ENCODE data around the gene RGP1. TPM values are rescaled to one million over a fixed set of nuclear protein-coding genes. Genes with fewer than 3 reads are reported as not detected.

Gene RGP1
- total RNA-seq: 10.6 and 20.7 TPM in 2 replicates

- DNase-seq: peak; percentile 83
These were observed at the start of gene RGP1, which contains the start of gene GBA2 for GRCh38 chr9:35748858-35749514. RGP1 (plus strand) TSS chr9:35749287; CDS start chr9:35749756, 469 bp downstream. GBA2 (minus strand) TSS chr9:35749228; CDS start chr9:35748704, 524 bp downstream.

- no peak for DNase-seq
These were observed 49.1 kb upstream of the RGP1 start for GRCh38 chr9:35700031-35700430.

GRCh38 chr9:35700942-35701341 lies 48.1 kb upstream of the RGP1 start:
- no peak for DNase-seq

- DNase-seq: no peak
These were observed 46.4 kb upstream of the RGP1 start for GRCh38 chr9:35702696-35703095.

- no peak for DNase-seq
These were observed 45.0 kb upstream of the RGP1 start for GRCh38 chr9:35703906-35704672.

- no peak for DNase-seq
These were observed 43.7 kb upstream of the RGP1 start for GRCh38 chr9:35705372-35705771.

GRCh38 chr9:35705836-35706430 lies 43.2 kb upstream of the RGP1 start:
- no peak for DNase-seq

- DNase-seq: no peak
These were observed 42.1 kb upstream of the RGP1 start for GRCh38 chr9:35706951-35707350.

GRCh38 chr9:35708146-35708545 lies 40.9 kb upstream of the RGP1 start:
- DNase-seq: no peak

GRCh38 chr9:35710818-35711500 lies 38.1 kb upstream of the RGP1 start:
- DNase-seq: no peak

GRCh38 chr9:35711501-35712428 lies 37.3 kb upstream of the RGP1 start:
- DNase-seq: no peak

- no peak for DNase-seq
These were observed 36.2 kb upstream of the RGP1 start for GRCh38 chr9:35712762-35713400.

GRCh38 chr9:35713578-35713977 lies 35.5 kb upstream of the RGP1 start:
- DNase-seq: no peak

- no peak for DNase-seq
These were observed 35.0 kb upstream of the RGP1 start for GRCh38 chr9:35714123-35714522.

- no peak for DNase-seq
These were observed 34.4 kb upstream of the RGP1 start for GRCh38 chr9:35714579-35715252.

- DNase-seq: no peak
These were observed 32.9 kb upstream of the RGP1 start for GRCh38 chr9:35716230-35716629.

GRCh38 chr9:35717132-35717870 lies 31.8 kb upstream of the RGP1 start:
- no peak for DNase-seq

- DNase-seq: no peak
These were observed 30.2 kb upstream of the RGP1 start for GRCh38 chr9:35718721-35719511.

- DNase-seq: no peak
These were observed 29.5 kb upstream of the RGP1 start for GRCh38 chr9:35719546-35719945.
